Stimulated activated naive CD4-positive, alpha-beta T cell (primary cell): ENCODE data around the gene LAMB3.

Source experiments
- DNase-seq, 6 experiments: peaks; one replicate each; lab custom pipeline; 2025; lab: John Stamatoyannopoulos, UW

The LAMB3 gene

GRCh38 chr1:209617755-209618154 is 34.5 kb downstream of the LAMB3 start:
- DNase-seq, result no peak

DNA sequence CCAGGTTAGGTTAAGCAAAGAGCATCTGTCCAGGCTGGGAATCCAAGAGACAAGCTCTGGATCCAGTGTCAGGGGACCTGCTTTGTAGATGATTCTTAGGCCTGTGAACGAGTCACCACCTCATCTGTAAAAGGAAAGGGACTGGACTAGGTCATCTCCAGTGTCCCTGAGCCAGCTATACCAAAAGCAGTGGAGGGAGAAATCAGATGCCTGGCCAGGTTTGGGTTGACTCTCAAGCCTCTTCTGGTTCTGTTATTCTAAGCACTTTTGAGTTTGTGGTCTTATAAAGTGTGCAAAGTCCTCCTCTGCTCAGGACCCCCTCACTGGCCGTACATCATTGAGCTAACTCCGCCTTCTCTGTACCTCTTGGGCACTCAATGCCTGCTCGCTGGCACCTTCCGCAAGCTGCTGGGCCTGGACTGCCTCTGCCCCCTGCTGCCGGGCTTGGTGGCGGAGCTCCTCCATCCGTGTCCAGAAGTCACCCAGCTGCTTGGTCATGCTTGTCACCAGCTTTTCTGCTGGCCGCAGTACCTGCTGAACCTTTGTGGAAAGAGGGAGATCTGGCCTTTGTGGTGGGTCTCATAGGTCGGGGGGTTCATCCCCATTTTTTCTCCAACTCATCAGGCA is 35.1 kb downstream of the LAMB3 start:
- DNase-seq, result no peak

DNA sequence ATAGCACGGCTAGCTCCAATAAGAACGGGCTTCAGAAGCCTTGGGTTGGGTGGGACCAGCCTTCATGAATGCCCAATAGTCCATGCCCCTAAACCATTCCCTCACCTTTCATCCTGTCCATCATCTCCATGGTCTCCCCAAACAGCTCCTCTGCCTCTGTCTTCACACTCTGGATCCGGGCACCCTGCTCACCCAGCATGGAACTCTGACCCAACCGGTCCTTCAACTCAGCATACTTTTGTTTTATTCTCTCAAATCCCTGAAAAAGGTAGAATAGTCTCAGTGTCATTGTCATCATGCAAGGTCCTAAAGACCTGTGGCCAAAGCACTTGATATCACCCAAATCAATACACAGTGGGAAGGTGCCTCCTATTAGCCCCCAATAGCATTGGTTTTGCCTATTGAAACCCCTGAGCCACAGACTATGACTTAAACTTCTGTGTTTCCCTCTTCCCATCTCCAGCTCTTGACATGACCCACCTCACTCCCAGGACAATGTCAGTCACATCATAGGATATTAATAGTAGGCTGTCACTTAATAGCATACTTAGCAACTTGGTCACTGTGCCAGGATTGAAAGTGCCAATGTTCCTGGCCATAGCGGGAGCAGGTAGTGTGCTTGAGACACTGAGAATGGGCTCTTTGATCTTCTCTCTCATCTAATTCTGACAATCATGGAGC is 35.7 kb downstream of the LAMB3 start:
- no peak for DNase-seq

- DNase-seq, result no peak
Observed at GRCh38 chr1:209614906-209615305, 37.3 kb downstream of the LAMB3 start.

- DNase-seq, result no peak
Observed at GRCh38 chr1:209614151-209614420, 38.1 kb downstream of the LAMB3 start.

GRCh38 chr1:209613400-209614150 is 38.6 kb downstream of the LAMB3 start:
- no peak for DNase-seq

DNA sequence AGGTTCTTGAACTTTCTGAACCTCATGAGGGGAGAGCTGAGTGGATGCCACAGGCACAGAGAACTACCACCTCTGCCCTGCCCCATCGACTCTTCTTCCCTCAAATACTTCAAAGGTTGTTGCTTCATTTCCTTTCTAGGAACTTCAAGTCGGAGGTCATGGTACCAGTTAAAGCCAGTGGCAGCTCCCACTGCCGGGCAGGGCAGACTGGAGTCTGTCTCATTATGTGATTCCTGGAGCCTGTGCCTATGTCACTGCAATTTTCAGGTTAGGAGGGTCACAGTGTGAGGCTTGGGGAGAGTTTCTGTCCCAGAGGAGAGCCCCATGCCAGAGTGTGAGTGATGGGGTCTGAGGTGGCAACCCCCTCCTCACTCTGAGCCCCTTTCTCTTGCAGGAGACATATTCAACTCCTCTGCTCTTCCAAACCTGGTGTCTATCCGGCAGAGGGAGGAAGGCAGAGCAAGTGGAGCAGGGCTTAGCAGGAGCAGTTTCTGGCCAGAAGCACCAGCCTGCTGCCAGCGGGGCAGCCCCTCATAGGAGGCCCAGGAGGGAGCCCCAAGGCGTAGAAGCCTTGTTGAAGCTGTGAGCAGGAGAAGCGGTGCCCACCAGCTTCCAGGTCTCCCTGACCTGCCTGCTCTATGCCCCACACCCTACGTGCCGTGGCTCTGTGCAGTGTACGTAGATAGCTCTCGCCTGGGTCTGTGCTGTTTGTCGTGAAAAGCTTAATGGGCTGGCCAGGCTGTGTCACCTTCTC is 39.4 kb downstream of the LAMB3 start:
- no peak for DNase-seq

DNA sequence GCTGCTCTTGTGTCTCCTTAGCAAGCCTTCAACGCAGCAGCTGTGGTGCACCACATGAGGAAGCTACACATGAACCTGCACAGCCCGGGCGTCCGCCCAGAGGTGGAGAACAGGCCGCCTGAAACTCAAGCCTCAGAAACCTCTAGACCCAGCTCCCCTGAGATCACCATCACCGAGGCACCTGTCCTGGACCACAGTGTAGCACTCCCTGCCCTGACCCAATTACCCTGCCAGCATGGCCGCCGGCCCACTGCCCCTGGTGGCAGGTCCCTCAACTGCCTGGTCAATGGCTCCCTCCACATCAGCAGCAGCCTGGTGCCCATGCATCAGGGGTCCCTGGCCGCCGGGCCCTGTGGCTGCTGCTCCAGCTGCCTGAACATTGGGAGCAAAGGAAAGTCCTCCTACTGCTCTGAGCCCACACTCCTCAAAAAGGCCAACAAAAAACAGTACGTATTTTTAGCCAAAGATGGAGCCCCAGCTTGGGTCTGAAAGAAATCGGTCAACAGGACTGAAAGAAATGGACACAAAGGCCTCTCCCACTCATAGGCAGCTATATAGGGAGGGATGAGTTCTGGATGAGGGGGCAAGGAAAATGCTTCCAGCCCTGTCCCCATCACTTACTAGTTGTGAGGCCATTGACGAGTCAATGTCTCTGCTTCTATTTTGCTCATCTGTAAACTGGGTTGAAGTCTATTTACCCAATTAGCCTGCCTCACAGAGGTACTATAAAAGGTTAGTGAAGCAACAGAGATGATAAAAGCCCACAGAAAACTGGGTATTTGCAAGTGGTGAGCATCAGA is 40.3 kb downstream of the LAMB3 start:
- DNase-seq, result no peak

GRCh38 chr1:209610631-209610905 is 41.7 kb downstream of the LAMB3 start:
- DNase-seq, result no peak

DNA sequence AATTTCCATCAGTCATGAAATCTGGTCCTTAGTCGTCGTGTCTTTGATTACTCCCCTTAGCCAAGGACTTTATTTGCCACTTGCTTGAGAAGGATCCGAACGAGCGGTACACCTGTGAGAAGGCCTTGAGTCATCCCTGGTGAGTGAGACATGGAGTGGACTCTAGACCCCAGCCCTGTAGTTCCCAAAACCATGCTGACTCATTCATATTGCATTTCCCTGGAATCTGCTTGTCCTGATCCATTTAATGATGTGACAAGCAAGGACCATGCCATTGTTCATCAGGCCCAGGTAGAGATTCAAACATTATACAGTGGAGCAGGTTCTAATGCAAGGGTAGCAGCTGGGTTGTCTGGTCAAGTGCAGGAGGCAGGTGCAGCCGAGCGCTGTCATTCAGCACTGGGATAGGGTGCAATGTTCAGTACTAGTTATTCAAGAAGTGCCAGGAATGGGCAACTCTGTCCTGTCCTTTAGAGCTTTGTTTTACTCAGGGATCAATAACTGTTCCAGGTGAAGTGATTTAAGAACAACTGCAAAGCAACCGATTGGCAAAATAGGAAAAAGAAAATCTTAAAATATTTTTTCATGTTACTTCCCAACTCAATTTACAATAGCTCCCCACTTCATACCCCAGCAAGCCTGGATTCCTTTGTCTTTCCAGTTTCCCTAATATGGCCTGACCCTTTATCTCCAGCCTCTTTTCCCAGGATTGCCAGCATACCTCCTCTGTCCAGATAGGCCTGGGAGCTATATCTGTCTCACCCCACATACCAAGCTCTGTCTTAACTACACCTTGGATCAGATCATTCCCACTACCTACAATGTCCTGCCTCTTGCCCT is 42.2 kb downstream of the LAMB3 start:
- no peak for DNase-seq

DNA sequence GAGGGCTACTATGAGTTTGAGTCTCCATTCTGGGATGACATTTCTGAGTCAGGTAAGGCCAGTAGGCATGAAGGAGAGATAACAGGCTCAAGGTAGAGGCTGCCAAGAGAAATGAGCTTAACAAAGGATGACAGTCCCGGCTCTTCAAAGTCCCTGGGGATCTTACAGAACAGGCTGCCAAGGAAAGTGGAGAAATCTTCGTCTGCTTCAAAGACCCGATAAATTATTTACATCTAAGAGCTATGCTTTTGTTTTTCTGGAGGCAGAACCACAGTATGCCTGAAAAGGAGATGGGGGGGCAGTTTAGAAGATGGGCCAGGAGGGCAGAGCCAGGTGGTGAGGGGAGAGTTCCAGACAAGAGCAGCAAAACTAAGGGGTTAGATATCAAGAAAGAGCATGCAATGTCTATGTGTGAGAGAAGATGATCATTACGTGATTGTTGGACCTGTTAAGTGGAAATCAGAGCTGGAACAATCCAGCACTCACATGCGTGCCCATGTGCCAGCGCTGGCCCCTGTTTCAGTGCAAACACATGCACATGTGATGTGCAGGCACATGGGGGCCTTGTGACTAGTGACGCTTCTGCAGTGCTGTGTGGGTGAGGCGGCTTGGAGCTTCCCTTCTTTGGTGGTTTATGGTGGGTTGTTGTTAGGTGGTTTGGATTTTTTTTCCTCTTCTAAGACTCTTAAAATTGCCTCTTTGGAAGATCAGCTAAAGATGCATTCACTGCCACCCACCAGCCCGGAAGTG is 43.0 kb downstream of the LAMB3 start:
- no peak for DNase-seq

DNA sequence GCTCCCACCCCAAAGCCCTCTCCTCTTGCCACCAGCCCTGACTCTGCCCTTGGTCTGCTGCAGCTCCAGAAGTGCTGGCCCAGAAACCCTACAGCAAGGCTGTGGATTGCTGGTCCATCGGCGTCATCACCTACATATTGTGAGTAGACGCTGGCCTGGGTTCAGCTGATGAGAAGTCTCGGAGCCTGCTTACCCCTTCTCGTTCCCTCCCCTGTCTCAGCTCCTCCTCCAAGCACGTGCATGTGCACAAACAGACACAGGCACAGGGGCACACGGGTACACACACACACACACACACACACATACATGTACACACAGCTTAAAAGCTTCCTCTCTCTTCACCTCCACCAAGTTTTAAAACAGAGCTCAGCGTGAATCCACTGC is 44.4 kb downstream of the LAMB3 start:
- no peak for DNase-seq

DNA sequence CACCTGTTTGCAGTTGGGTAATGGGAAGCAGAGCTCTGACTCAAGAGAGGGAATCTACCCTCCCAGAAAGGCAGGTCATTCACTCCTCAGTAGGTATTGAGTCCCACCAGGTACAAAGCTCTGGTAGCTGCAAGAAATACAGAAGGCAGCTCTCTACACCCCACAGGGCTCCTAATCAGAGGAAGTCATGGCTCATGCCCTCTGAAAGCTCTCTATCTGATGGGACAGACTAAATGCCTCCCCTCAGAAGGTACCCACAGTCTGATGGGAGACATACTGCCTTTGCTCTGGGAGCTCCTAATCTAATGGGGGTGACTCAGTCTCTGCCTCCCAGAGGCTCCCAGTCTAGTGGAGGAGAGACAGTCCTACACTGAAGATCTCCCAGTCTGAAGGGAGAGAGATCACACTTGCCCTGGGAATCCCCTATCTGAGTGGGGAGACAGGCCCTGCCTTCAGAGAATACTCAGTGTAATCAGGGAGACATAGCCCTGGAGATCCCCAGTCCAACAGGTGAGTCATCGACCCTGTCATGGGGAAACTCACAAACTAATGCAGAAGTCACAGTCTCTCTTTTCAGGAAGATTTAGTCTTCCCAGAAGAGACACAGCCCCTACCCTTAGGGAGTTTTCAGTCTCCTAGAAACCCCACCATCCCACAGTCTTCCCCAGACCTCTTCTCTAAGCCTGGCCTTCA is 45.0 kb downstream of the LAMB3 start:
- no peak for DNase-seq

DNA sequence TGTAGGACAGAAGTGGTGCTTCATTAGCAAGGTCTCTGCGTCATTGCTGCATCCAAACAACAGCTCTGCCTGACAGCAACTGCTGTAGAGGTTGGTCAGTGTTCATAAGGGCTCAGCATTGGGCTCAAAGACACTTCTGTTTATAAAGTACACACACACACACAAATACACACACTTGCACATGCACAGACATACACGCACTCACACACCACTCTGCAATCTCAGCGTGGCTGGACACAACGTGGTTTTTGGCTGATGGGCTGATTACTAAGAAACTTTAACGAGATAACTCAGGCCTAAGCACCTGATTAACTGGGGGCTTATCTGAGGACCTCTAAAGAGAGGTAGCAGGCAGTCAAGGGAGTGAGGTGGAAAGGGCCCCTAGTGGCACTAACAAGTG is 48.3 kb downstream of the LAMB3 start:
- no peak for DNase-seq

DNA sequence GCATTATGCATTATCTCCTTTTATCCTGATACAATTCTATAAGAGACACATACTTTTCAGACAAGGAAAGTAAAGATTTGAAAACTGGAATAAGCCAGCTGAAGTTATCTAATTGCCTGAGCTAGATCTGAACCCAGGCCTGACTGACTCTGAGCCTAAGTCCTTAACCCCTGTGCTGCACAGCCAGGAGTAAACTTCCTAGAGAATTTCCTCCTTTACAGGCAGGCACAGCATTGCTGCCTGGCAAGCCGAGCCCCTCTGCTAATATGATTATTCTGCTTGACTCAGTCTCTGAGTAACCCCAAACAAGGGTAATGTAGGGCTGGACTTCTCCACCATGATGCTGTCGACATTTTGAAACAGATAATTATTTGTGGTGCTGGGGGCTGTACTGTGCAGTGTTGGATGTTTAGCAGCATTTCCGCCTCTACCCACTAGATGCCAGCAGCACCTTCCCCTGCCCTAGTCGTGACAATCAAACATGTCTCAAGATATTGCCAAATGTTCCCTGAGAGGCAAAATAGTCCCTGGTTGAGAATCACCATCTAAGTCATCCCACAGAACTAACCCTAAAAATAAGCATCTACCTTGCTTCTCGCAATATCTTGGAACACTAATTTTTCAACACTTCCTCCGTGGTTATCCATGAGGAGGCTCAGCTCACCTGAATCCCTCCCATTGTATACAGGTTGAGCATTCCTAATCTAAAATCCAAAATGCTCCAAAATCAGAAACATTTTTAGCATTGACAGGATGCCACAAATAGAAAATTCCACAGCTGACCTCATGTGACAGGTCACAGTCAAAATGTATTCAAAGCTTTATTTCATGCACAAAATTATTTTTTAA is 50.2 kb downstream of the LAMB3 start:
- peak in 4 of 6 experiments; percentile 5 to 44 (median 24) for DNase-seq

DNA sequence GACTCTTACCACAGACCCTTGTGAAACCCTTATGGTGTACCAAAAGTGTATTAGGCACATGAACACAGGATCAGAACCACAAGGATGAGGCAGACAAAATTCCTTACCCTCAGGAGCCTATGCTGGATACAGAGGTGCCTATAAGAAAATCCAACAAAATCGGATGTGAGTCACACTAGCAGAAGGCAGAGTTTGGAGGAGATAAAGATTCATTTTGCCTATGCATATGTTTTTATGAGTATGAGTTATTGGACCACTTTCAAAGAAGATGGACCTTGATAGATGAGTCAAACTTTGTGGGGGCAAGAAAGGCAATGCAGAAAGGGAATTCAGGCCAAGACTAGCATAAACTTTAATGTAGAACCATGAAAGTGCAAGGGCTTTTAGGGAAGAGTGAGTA is 51.7 kb downstream of the LAMB3 start:
- DNase-seq, result no peak

DNA sequence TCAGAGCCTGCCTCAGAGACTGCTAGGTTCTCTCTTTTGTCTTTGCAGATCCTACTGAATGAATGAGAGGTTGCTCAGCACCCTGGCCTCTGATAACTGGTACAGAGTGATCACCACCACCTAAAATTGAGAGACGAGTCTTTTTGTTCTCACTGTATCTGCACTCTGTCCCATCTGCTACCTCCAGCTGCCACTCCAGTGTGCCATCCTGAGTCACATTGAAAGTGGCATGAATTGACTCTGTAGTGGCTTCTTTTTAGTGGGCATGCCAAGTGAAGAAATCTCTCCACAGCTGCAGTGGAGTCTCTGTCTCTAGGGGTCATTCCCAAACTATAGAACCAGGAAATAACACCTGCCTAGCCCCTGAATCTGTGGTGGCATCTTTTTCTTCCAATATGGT is 54.0 kb downstream of the LAMB3 start:
- DNase-seq, result no peak

- DNase-seq, result no peak
Observed at GRCh38 chr1:209597499-209597898, 54.7 kb downstream of the LAMB3 start.
